Endodermal cell (in vitro differentiated cells): ENCODE results near the gene GRIP1. TPM values are rescaled to one million over a fixed set of nuclear protein-coding genes. Genes with fewer than 3 reads are reported as not detected.

Experiments
- DNase-seq: peaks from one replicate; pipeline ENCODE4 v3.0.0-alpha.2; 2017
- H3K27ac ChIP-seq: 2 replicates; pipeline ENCODE4 v1.5.1; 2013; ENCODE audit warnings: mild to moderate bottlenecking, low read depth, low read length, moderate library complexity
- H3K27me3 ChIP-seq: 2 replicates; pipeline ENCODE4 v1.6.1; 2013; ENCODE audit warnings: mild to moderate bottlenecking, low read length, moderate library complexity; ENCODE audit not compliant: insufficient read depth, control insufficient read depth, poor library complexity, severe bottlenecking
- H3K36me3 ChIP-seq: 2 replicates; pipeline ENCODE4 v1.7.0; 2013; ENCODE audit warnings: mild to moderate bottlenecking, low read length, moderate library complexity; ENCODE audit not compliant: control insufficient read depth, insufficient read depth
- H3K4me1 ChIP-seq: one replicate; pipeline ENCODE4 v1.7.0; 2013; ENCODE audit warnings: low read length; ENCODE audit not compliant: control insufficient read depth, insufficient read depth
- H3K4me3 ChIP-seq: 2 replicates; pipeline ENCODE4 v1.5.1; 2013; ENCODE audit warnings: mild to moderate bottlenecking, low read length, moderate library complexity
- H3K9ac ChIP-seq: 2 replicates; pipeline ENCODE4 v1.6.1; 2013; ENCODE audit warnings: mild to moderate bottlenecking, low read length, moderate library complexity; ENCODE audit not compliant: poor library complexity, severe bottlenecking; ENCODE audit errors: extremely low read depth
- H3K9me3 ChIP-seq: 2 replicates; pipeline ENCODE4 v1.6.1; 2013; ENCODE audit warnings: mild to moderate bottlenecking, low read length, moderate library complexity; ENCODE audit not compliant: control insufficient read depth
- H3K27ac Mint-ChIP-seq: 2 replicates; pipeline ENCODE4 v1.8.0; 2020; ENCODE audit warnings: mixed read lengths
- H3K27me3 Mint-ChIP-seq: 2 replicates; pipeline ENCODE4 v1.8.0; 2021; ENCODE audit warnings: mild to moderate bottlenecking, mixed read lengths; ENCODE audit not compliant: insufficient read depth
- H3K36me3 Mint-ChIP-seq: 2 replicates; pipeline ENCODE4 v1.8.0; 2020; ENCODE audit warnings: low read depth, mixed read lengths
- H3K4me1 Mint-ChIP-seq: 2 replicates; pipeline ENCODE4 v1.8.0; 2020; ENCODE audit warnings: mixed read lengths
- H3K4me3 Mint-ChIP-seq: 2 replicates; pipeline ENCODE4 v1.8.0; 2020; ENCODE audit warnings: mild to moderate bottlenecking, moderate library complexity, mixed read lengths
- H3K9me3 Mint-ChIP-seq: 2 replicates; pipeline ENCODE4 v1.8.0; 2020; ENCODE audit warnings: mild to moderate bottlenecking, mixed read lengths
- WGBS, 2 experiments: methylation state at CpG; one replicate each; pipeline versions ENCODE4 v1.1.5 to v1.1.7; 2013; ENCODE audit warnings: missing lambda C conversion rate in 2 of 2, mixed read lengths in 1 of 2; ENCODE audit not compliant: insufficient coverage in 1 of 2, insufficient read length in 1 of 2; 5-methylcytosine and 5-hydroxymethylcytosine counted together
- total RNA-seq, 2 donors: library from RNA; stranded (reverse); fragmentation: NEBNext Ultra II Directional in 1 of 2; extraction: Animal tissue kit (Norgen Biotek cat#: 25700) in 1 of 2; gene quantifications; 2 replicates in 1 of 2; 3 replicates in 1 of 2; pipeline ENCODE4 v1.2.1, GENCODE V29; 2021
- TF ChIP-seq, protein P1 (sequence below): fragments of 200-600 bp; sonication (generic); conservative IDR thresholded peaks from 2 replicates; pipeline ENCODE4 v1.5.0; 2021; ENCODE audit warnings: antibody characterized with exemption, mild to moderate bottlenecking

GRIP1 gene
- total RNA-seq, 2 donors from 2014 or later: 41.0 to 47.6 TPM

DNA sequence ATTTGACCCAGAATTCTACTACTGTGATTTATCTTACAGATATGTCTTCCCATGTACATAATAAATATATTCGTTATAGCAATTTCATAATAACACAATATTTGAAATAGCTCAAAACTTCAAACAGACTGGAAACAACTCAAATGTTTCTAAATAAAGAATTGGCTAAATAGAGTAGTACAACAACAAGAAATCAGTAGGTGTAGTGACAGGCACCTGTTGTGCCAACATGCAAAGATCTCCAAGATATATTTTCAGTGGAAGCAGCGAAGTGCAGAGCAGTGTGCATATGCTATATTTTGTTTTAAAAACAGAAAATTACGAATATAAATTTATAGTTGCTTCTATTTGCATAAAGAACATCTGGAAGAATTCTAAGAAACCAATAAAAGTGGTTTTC, 60.9 kb downstream of the GRIP1 start:
- H3K4me1 ChIP-seq: peaks cover 3% of the 10 kb centered on the region
- Mint-ChIP-seq H3K27ac (no peak overlapping the region), H3K9me3 (no peaks in the 10 kb centered on the region), H3K4me3 (no peak overlapping the region), H3K36me3 (no peaks in the 10 kb centered on the region), H3K27me3 (no peaks in the 10 kb centered on the region), H3K4me1 (peaks cover 16% of the 10 kb centered on the region)
- no peak overlapping the region for H3K4me3 ChIP-seq
- H3K27ac ChIP-seq: no peak overlapping the region
- no peak overlapping the region for H3K9ac ChIP-seq
- H3K36me3 ChIP-seq: no peaks in the 10 kb centered on the region
- 79% methylated on average over 2 of the region's 3 CpGs; no CpG with 5 or more reads in 1 of the 2 experiments for WGBS, 2 experiments
- TF ChIP-seq, protein P1, sequence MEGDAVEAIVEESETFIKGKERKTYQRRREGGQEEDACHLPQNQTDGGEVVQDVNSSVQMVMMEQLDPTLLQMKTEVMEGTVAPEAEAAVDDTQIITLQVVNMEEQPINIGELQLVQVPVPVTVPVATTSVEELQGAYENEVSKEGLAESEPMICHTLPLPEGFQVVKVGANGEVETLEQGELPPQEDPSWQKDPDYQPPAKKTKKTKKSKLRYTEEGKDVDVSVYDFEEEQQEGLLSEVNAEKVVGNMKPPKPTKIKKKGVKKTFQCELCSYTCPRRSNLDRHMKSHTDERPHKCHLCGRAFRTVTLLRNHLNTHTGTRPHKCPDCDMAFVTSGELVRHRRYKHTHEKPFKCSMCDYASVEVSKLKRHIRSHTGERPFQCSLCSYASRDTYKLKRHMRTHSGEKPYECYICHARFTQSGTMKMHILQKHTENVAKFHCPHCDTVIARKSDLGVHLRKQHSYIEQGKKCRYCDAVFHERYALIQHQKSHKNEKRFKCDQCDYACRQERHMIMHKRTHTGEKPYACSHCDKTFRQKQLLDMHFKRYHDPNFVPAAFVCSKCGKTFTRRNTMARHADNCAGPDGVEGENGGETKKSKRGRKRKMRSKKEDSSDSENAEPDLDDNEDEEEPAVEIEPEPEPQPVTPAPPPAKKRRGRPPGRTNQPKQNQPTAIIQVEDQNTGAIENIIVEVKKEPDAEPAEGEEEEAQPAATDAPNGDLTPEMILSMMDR: no peak
- DNase-seq: no peak
- H3K27me3 ChIP-seq: no peaks in the 10 kb centered on the region
- no peaks in the 10 kb centered on the region for H3K9me3 ChIP-seq

DNA sequence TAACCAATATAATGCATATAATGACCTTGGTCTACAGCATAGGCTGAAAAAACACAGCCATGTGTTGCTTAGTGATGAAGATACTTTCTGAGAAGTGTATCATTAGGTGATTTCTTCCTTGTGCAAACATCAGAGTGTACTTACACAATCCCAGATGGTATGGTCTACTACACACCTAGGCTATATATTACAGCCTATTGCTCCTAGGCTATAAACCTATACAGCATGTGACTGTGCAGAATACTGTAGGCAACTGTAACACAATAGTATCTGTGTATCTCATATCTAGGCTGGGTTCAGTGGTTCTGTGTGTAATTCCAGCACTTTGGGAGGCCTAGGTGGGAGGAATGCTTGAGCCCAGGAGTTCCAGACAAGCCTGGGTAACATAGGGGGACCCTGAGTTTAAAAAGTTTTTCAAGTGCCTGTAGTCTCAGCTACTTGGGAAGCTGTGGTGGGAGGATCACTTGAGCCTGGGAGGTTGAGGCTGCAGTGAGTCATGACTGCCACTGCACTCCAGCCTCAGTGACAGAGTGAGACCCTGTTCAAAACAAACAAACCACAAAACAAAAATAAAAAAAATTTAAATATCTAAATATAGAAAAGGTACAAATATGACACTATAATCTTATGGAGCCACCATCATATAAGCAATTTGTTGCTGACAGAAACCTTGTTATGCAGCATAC, 66.6 kb downstream of the GRIP1 start:
- Histone ChIP-seq H3K9ac (no peak overlapping the region), H3K36me3 (no peaks in the 10 kb centered on the region), H3K4me3 (no peak overlapping the region), H3K27ac (no peak overlapping the region), H3K4me1 (peaks cover 3% of the 10 kb centered on the region), H3K27me3 (no peaks in the 10 kb centered on the region), H3K9me3 (no peaks in the 10 kb centered on the region)
- no peak for DNase-seq
- H3K9me3 Mint-ChIP-seq: no peaks in the 10 kb centered on the region
- H3K27ac Mint-ChIP-seq: no peak overlapping the region
- no peak overlapping the region for H3K4me3 Mint-ChIP-seq
- TF ChIP-seq, protein P1: no peak
- peaks cover 7% of the 10 kb centered on the region for H3K4me1 Mint-ChIP-seq
- H3K36me3 Mint-ChIP-seq: no peaks in the 10 kb centered on the region
- H3K27me3 Mint-ChIP-seq: no peaks in the 10 kb centered on the region

DNA sequence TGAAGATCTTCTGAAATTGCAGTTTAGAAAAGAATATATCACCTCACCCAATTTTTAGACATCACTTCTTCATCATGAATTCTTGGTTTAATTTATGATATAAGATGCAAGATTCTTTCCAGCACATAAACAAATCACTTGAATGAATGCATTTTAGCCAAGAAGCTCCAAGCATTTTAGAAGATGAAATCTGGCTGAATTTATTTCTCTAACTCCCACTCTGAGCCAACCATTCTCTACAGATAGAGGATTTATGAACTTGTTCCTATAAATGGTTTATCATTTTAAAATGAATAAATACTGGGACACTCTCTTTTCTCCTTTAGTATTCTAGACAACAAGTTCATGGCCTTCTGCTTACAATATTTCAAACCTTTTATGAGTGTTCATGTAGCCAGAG, 71.7 kb downstream of the GRIP1 start:
- H3K36me3 Mint-ChIP-seq: no peaks in the 10 kb centered on the region
- H3K4me3 Mint-ChIP-seq: no peak overlapping the region
- H3K4me3 ChIP-seq: no peak overlapping the region
- H3K9ac ChIP-seq: no peak overlapping the region
- H3K27ac Mint-ChIP-seq: no peak overlapping the region
- H3K27ac ChIP-seq: no peak overlapping the region
- no peaks in the 10 kb centered on the region for H3K36me3 ChIP-seq
- H3K9me3 ChIP-seq: no peaks in the 10 kb centered on the region
- TF ChIP-seq, protein P1: no peak
- H3K27me3 ChIP-seq: no peaks in the 10 kb centered on the region
- no peaks in the 10 kb centered on the region for H3K27me3 Mint-ChIP-seq
- no peak for DNase-seq
- H3K4me1 ChIP-seq: no peaks in the 10 kb centered on the region
- H3K4me1 Mint-ChIP-seq: peaks cover 4% of the 10 kb centered on the region
- no peaks in the 10 kb centered on the region for H3K9me3 Mint-ChIP-seq
